GM21723 (cell line): ENCODE results near the gene CTIF.
A peak's percentile ranks its signal among the peaks of the same experiment; 100 is the strongest.

ENCODE experiments used
- ATAC-seq: cut with Tn5 transposase; IDR thresholded peaks from one replicate; pipeline ENCODE4 v1.9.1; 2021; ENCODE audit warnings: mild to moderate bottlenecking, moderate library complexity; ENCODE audit not compliant: unreplicated experiment

CTIF gene

DNA sequence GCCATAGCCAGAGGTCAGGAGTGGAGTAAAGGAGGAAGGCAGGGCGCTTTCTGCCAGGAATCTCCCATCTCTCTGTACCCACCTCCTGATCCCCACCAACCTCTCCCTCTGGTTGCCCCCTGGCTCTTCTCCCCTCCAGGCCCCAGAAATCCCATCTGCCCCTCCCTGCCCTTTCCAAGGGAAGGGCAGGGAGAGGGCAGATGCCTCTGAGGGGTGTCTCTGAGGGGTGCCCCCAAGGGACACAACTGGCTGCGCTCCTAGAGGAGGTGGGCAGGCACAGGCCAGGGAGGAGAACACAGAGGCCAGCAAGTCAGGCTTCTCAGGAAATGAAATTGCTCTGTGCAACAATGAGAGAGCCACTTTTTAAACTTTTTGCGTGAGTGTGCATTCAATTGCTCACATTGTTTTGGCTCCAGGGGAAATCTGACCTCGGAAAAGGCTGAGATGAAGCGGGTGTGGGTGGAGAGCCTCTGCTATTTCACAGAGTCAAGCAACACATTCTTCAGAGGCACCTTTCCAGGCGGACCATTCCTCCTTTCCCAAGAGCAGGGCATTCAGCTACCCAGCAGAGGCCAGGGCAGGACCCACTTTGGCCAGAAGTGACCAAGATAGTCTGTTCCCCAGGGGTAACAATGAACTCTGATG lies 286.4 kb downstream of the CTIF start:
- ATAC-seq: no peak

- ATAC-seq: no peak
Observed at GRCh38 chr18:48826271-48826670, 287.4 kb downstream of the CTIF start.

GRCh38 chr18:48826806-48827205 lies 288.0 kb downstream of the CTIF start:
- ATAC-seq: no peak

GRCh38 chr18:48827291-48828193 lies 288.7 kb downstream of the CTIF start:
- no peak for ATAC-seq

- ATAC-seq: no peak
Observed at GRCh38 chr18:48828194-48828545, 289.3 kb downstream of the CTIF start.

DNA sequence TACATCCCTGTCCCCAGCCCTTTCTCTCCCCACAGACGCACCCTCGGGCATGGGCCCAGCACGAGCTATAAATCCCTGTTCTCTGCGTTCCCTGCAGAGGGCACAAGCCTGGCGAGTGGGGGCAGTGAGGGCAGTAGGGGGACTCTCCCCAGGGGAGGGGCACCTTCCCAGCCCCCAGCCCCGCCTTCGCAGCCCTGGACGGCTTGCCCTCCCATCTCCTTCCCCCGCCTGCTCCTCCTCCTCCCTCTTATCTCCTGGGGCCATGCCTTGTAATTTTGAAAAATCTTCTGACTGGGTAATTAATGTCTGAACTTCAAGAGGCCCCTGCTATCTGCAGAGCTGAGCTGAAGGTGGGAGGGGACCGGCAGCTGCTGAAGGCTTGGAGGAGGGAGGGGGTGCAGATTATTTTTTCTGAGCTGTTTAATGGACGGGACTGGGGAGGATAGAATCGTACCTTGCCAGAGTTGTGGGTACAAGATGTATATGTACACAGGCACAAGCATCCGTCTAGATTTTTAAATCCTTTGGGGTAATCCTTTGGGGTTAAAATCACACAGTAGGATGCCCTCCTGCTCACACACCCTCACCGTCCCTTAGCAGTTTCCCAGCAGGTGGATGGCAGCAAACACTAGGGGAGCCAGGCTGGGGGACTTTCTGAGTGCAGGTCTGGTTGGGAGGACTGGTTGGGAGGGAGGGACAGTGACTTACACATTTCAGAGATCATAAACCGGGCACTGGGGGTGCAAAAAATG lies 290.0 kb downstream of the CTIF start:
- ATAC-seq: no peak

DNA sequence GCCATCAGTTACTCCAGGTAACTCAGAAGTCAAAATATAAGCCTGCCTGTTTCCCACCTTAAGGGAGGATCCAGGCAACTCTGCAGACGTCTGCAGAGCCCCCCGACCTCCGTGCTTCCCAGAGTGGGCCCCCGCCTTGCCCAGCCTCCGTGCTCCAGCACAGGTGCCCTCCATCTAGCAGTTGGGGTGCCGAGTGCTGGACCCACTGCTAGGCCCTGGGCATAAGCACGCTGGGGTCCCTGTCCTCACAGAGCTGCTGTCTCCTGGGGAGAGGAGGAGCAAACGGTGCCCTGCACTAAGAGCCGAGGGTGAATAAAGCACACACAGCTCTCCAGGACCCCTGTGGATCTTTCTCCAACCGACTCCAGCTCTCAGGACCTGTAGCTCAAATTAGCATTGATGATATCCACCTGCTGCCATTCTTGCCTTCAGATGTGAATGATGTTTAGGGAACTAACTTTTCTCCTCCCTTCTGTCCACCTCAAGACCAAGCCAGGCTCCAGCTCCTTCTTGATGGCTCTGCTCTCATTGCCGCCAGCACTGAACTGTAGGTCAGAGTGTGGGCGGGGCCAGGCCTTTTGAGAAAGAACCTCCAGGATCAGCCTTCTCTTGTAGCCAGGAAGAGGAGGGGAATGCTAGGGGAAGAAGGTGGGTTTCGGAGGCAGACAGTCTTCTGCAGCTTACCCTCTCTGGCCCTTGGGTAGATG lies 290.8 kb downstream of the CTIF start:
- ATAC-seq: no peak

- no peak for ATAC-seq
Observed at GRCh38 chr18:48831113-48831759, 292.4 kb downstream of the CTIF start.

- no peak for ATAC-seq
Observed at GRCh38 chr18:48831802-48832201, 293.0 kb downstream of the CTIF start.

GRCh38 chr18:48832938-48833700 lies 294.3 kb downstream of the CTIF start:
- ATAC-seq: no peak

- ATAC-seq: peak; percentile 85
Observed at GRCh38 chr18:48833701-48834412, 295.0 kb downstream of the CTIF start.

GRCh38 chr18:48834413-48835031 lies 295.7 kb downstream of the CTIF start:
- ATAC-seq: peak; percentile 57

DNA sequence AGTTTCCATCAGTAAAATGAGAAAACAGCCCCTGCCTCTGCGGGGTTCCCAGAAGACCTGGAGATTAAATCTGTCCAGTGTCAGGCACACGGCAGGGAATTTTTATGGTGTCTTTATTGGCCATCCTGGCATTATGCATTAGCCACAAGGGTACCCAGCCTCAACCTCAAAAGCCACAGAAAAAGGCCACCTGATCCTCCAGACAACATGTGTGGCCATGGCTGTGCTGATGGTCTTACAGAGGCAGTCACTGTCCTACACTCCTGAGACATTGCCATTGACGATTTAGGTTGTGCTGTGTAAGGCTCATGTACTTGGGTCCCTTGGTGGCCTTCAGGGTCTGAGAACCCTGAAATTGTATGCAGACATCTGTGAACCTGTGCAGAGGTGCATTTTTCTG lies 296.3 kb downstream of the CTIF start:
- no peak for ATAC-seq

DNA sequence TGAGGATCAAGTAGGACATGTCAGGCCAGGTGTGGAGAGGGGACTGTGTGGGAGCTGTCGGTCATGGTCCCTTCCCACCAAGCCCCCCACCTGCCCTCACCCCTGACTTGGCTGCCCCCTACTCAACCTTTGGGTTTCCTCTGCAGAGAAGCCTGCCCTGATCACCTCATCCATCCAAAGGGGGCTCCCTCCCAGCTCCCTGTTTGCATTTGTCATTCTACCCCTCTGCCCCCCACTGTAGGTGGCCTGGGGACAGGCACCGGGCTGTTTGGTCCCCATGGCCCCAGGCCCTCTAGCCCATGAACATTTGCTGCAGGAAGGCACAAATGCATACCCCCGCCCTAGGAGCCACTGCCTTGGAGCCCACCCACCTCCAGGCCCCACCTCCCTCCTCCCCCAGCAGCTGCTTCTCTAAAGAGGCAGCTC lies 296.9 kb downstream of the CTIF start:
- ATAC-seq: no peak

DNA sequence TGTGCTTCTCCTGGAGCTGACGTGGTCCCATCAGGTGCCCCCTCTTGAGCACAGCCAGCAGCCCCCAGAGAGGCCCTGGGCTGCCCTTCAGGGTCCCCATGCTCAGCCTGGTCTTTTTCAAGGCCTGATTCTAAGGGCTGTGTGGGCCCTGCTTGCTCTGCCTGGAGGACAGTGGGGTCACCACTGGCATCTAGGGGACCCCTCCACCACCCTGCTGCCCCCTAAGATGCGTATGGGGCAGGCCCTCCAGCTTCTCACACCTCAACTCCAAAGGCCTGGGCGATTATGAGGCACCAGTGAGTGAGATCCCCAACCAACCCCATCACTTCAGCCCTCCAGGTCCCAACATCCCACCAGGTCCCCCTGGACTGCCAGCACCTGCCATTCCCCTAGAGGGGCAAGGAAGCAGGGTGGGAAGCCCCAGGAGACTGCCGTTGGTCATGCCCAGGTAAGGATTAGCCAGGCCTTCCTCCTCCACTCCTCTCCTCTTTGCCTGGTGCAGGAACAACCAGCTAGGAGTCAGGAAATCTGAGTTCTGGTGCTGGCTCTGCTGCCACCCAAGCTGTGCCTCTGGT lies 297.5 kb downstream of the CTIF start:
- no peak for ATAC-seq

GRCh38 chr18:48836806-48837615 lies 298.2 kb downstream of the CTIF start:
- no peak for ATAC-seq

GRCh38 chr18:48837676-48838075 lies 298.8 kb downstream of the CTIF start:
- ATAC-seq: no peak
